Mucosa of descending colon (tissue), 3 donors: ENCODE data around the gene NTHL1. TPM values are rescaled to one million over a fixed set of nuclear protein-coding genes. Genes with fewer than 3 reads are reported as not detected.

Source experiments
- ATAC-seq: fragments of 200-7000 bp; cut with Tn5 transposase; one replicate; pipeline ENCODE4 v1.9.1; 2020; ENCODE audit warnings: mild to moderate bottlenecking, moderate library complexity
- DNase-seq, 3 donors: peaks; one replicate each; pipeline ENCODE4 v3.0.0-alpha.2; 2020
- H3K36me3 ChIP-seq: fragments of 200-600 bp; one replicate; pipeline ENCODE4 v1.8.0; 2021; ENCODE audit warnings: low read depth, mild to moderate bottlenecking
- H3K4me1 ChIP-seq: fragments of 200-600 bp; one replicate; pipeline ENCODE4 v1.8.0; 2021; ENCODE audit warnings: low read depth, mild to moderate bottlenecking
- H3K4me3 ChIP-seq: fragments of 200-600 bp; one replicate; pipeline ENCODE4 v1.8.0; 2021; ENCODE audit warnings: mild to moderate bottlenecking
- H3K9me3 ChIP-seq: fragments of 200-600 bp; one replicate; pipeline ENCODE4 v1.8.0; 2021; ENCODE audit warnings: mild to moderate bottlenecking
- CTCF ChIP-seq: fragments of 200-600 bp; IDR thresholded peaks from one replicate; pipeline ENCODE4 v1.8.0; 2022; ENCODE audit warnings: antibody characterized with exemption, mild to moderate bottlenecking
- intact Hi-C, 2 donors: fragments of 100-400 bp; cut with DNase I in 1 of 2; cut with micrococcal nuclease in 1 of 2; formaldehyde crosslinking; loops; one replicate each; pipeline versions ENCODE4 v1.11.0 to v1.11.1; 2022; cut with DNase I, micrococcal nuclease
- total RNA-seq, 3 donors: library from RNA; stranded (reverse); fragmentation: NEBNext Ultra II Directional in 2 of 3; extraction: Animal tissue kit (Norgen Biotek cat#: 25700) in 2 of 3; gene quantifications; one replicate each; pipeline versions ENCODE4 v1.2.1 to v1.2.4, GENCODE V29; 2021 to 2023
- donor health status: DM: no; HTN: no; CAD: no; lungs with moderate emphysema.
- donor health status: DM: no; HTN: no; CAD: no.
- donor health status: DM: no; HTN: yes; CAD: no.

The NTHL1 gene
- total RNA-seq, 3 donors from 2014 or later, result 23.5 to 28.2 (median 24.5) TPM

DNA sequence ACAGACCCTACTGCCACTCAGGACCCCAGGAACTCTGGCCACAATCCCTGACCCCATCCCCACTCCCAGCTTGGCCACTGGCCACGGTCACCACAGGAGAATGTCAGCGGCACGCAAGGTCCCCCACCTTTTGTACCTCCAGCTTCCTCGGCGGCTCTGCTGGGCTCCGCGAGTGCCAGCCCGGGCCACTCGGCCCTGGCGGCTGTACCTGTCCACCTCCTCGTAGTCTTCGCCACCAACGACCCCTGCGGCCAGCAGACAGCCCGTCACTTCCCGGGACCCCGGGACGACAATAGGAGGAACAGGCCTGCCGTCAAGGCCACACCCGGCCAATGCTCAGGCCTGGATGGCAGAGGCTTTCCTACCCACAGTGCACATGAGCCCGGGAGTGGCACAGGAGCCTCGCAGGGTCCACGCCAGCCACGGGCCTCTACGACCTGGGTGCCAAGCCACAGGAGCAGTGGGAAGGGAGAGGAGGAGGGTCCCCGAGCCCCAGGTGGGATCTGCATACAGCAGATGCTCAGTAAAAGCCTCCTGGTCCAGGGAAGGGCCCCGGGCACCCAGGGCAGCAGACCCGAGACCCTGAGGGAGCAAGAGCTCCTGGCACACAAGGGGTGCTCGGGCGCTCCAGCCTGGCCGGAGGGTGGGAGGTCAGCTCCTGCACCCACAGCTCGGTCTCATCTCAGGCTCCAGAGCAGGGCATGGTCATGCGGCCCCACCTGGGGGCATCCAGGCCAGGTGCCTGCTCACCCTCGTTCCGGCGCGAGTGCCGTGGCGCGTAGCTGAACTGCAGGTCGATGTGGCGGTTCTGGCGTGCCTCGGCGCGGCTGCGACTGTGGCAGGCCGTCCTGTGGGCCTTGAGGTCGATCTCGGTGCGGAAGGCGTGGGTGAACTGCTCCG, 45.9 kb downstream of the NTHL1 start:
- H3K36me3 ChIP-seq, result peaks cover 17% of the 10 kb centered on the region
- ATAC-seq (no peak), DNase-seq (no peak)
- no peak for TF ChIP-seq CTCF
- intact Hi-C loops, result no loop called here
- H3K4me3 ChIP-seq, result no peak overlapping the region
- peaks cover 18% of the 10 kb centered on the region for H3K4me1 ChIP-seq
- H3K9me3 ChIP-seq, result no peaks in the 10 kb centered on the region

- Histone ChIP-seq H3K4me3 (no peak overlapping the region), H3K36me3 (peaks cover 17% of the 10 kb centered on the region), H3K4me1 (peaks cover 19% of the 10 kb centered on the region), H3K9me3 (no peaks in the 10 kb centered on the region)
- intact Hi-C loops, result no loop called here
- ATAC-seq, result no peak
- TF ChIP-seq CTCF, result no peak
- DNase-seq, result no peak
These were observed 46.6 kb downstream of the NTHL1 start for GRCh38 chr16:2001035-2001434.

- H3K9me3 ChIP-seq, result no peaks in the 10 kb centered on the region
- H3K4me1 ChIP-seq, result peaks cover 17% of the 10 kb centered on the region
- intact Hi-C loops, result no loop called here
- TF ChIP-seq CTCF, result no peak
- H3K36me3 ChIP-seq, result peaks cover 17% of the 10 kb centered on the region
- no peak for DNase-seq
- ATAC-seq, result no peak
- no peak overlapping the region for H3K4me3 ChIP-seq
These were observed 47.6 kb downstream of the NTHL1 start for GRCh38 chr16:1999866-2000514.

GRCh38 chr16:1998852-1999801, 48.5 kb downstream of the NTHL1 start:
- ATAC-seq, result no peak
- TF ChIP-seq CTCF, result no peak
- H3K4me3 ChIP-seq, result no peak overlapping the region
- peaks cover 17% of the 10 kb centered on the region for H3K36me3 ChIP-seq
- intact Hi-C loops, result no loop called here
- DNase-seq, result no peak
- peaks cover 11% of the 10 kb centered on the region for H3K4me1 ChIP-seq
- no peaks in the 10 kb centered on the region for H3K9me3 ChIP-seq

DNA sequence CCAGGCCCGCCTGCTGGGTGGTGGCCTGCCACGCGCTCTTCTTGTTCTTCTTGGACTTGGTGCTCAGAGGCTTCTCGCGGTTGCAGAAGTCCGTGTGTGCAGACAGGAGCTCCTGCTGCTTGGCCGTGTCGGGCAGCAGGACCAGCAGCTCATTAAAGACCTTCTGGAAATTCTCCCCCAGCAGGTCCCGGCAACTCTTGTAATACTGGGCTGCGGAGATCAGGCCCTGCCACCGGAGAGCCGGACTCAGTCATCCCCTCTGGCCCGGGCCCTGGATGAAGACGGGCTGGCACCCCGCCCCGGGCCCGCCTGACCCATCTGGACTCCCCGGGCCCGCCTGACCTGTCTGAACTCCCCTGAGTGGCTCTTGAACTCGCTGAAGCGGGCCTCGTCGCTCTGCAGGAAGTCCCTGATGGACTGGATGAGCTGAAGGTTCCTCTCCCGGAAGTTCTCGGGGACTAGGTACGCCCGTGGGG, 49.2 kb downstream of the NTHL1 start:
- H3K36me3 ChIP-seq, result peaks cover 17% of the 10 kb centered on the region
- peaks cover 4% of the 10 kb centered on the region for H3K4me1 ChIP-seq
- no peak for ATAC-seq
- no peak overlapping the region for H3K4me3 ChIP-seq
- intact Hi-C loops, result no loop called here
- TF ChIP-seq CTCF, result no peak
- no peaks in the 10 kb centered on the region for H3K9me3 ChIP-seq
- DNase-seq, result no peak
